HG02678 (cell line): ENCODE measurements around the gene RNF20.
"Not testable (repeated sequence)": the region's sequence is repeated elsewhere in the genome, so short reads cannot be mapped to it uniquely, and the experiment has no call there.

Experiments used
- ATAC-seq: cut with Tn5 transposase; IDR thresholded peaks from one replicate; pipeline ENCODE4 v1.9.1; 2021; ENCODE audit warnings: mild to moderate bottlenecking, moderate library complexity; ENCODE audit not compliant: unreplicated experiment

The RNF20 gene

GRCh38 chr9:101585740-101586139 lies 52.1 kb downstream of the RNF20 start:
- no peak for ATAC-seq

- peak; percentile 81 for ATAC-seq
Observed at GRCh38 chr9:101586651-101587050, 53.0 kb downstream of the RNF20 start.

GRCh38 chr9:101587332-101588043 lies 53.8 kb downstream of the RNF20 start:
- ATAC-seq, result no peak

GRCh38 chr9:101590074-101590473 lies 56.4 kb downstream of the RNF20 start:
- ATAC-seq, result not testable (repeated sequence)

- no peak for ATAC-seq
Observed at GRCh38 chr9:101590901-101591300, 57.2 kb downstream of the RNF20 start.

GRCh38 chr9:101591787-101592446 lies 58.3 kb downstream of the RNF20 start:
- no peak for ATAC-seq

GRCh38 chr9:101592788-101593187 lies 59.1 kb downstream of the RNF20 start:
- no peak for ATAC-seq

GRCh38 chr9:101593345-101593744 lies 59.7 kb downstream of the RNF20 start:
- ATAC-seq, result no peak

GRCh38 chr9:101594796-101595195 lies 61.1 kb downstream of the RNF20 start, which contains the start of gene PPP3R2:
TSS of gene PPP3R2 (minus strand) at chr9:101594969. CDS start at chr9:101594921, 48 bp downstream.
- ATAC-seq, result no peak

- peak; percentile 61 for ATAC-seq
Observed at GRCh38 chr9:101601904-101602765, 68.5 kb downstream of the RNF20 start.

- no peak for ATAC-seq
Observed at GRCh38 chr9:101604296-101604695, 70.6 kb downstream of the RNF20 start.

- ATAC-seq, result no peak
Observed at GRCh38 chr9:101605547-101605946, 71.9 kb downstream of the RNF20 start.
